Adrenal gland (tissue), 5 donors: ENCODE data around the gene RASSF5.

Source experiments
- POLR2A ChIP-seq, 2 donors: fragments of 450-650 bp; IDR thresholded peaks; one replicate each; pipeline ENCODE4 v1.6.1; 2017; ENCODE audit warnings: antibody characterized with exemption in 2 of 2, mild to moderate bottlenecking in 2 of 2, moderate library complexity in 1 of 2
- TF ChIP-seq, protein P1 (sequence below), 6 experiments: fragments of 450-650 bp in 4 of 6; fragments of 200-600 bp in 2 of 6; sonication (generic) in 1 of 6; IDR thresholded peaks; 1 replicate in 5 of 6; 2 replicates in 1 of 6; pipeline versions ENCODE4 v1.5.1 to v1.8.0; 2016 to 2021; ENCODE audit warnings: antibody characterized with exemption in 6 of 6, mild to moderate bottlenecking in 2 of 6, moderate library complexity in 1 of 6
- donor health status: DM: no; HTN: no; CAD: no.

DNA sequence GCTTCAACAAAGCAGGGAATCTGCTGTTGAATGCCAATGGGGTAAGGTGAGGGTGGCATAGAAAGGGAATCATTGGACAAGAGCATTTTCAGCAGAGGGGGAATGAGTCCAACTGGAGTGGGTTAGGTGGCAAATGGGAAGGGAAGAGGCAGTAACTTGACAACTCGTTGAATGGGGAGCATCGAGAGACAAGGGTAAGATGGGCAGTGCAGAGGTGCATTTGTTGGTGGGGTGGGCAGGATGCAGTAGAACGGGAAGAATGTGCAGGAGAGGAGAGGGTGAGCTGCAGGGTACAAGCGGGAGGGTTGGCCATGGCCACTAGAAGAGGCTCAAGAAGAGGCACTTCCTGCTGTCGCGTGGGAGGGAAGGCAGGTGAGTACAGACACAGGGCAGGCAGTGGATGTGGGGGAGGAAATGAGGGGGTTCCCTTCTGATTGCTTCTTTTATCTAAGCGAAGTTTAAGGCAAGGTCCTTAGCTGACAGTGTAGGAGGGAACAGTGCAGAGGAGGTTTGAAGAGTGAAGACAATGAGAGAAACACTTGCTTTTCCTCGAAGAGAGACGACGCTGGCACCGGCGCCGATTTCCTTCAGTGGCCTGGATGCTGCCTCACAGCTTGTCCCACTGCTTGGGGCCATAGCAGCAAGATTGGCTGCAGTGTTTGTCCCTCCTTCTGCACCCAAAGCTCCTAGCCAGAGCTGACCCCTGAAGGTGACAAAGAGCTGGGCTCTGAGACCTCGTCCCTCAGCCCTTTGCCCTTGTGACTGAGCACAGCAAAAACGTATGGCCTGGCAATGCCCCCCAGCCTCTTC lies 40.3 kb upstream of the RASSF5 start:
- TF ChIP-seq, protein P1, sequence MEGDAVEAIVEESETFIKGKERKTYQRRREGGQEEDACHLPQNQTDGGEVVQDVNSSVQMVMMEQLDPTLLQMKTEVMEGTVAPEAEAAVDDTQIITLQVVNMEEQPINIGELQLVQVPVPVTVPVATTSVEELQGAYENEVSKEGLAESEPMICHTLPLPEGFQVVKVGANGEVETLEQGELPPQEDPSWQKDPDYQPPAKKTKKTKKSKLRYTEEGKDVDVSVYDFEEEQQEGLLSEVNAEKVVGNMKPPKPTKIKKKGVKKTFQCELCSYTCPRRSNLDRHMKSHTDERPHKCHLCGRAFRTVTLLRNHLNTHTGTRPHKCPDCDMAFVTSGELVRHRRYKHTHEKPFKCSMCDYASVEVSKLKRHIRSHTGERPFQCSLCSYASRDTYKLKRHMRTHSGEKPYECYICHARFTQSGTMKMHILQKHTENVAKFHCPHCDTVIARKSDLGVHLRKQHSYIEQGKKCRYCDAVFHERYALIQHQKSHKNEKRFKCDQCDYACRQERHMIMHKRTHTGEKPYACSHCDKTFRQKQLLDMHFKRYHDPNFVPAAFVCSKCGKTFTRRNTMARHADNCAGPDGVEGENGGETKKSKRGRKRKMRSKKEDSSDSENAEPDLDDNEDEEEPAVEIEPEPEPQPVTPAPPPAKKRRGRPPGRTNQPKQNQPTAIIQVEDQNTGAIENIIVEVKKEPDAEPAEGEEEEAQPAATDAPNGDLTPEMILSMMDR (IDR thresholded peaks at IDR 0.05) = no peak
- TF ChIP-seq POLR2A (IDR thresholded peaks at IDR 0.05) = no peak
